Naive thymus-derived CD8-positive, alpha-beta T cell (primary cell): Measurements from ENCODE around the gene LIME1. TPM values are rescaled to one million over a fixed set of nuclear protein-coding genes. Genes with fewer than 3 reads are reported as not detected.

Experiments used
- ATAC-seq, 2 donors: fragments of 150-1000 bp; cut with Tn5 transposase in 1 of 2; sonication (Bioruptor Pico), chemical (Tn5 transposase) in 1 of 2; 1 replicate in 1 of 2; 2 replicates in 1 of 2; pipeline ENCODE4 v1.10.0; 2021; ENCODE audit warnings: mild to moderate bottlenecking in 2 of 2, moderate library complexity in 2 of 2
- POLR2A ChIA-PET: fragments of 350-600 bp; sonication (Branson Sonifier 250); formaldehyde crosslinking; loops from one replicate; lab custom pipeline; 2021; ENCODE audit warnings: antibody characterized with exemption; lab: Charles Lee
- DNase-seq, 10 donors: peaks; one replicate each; pipeline versions ENCODE4 v3.0.0 to v3.0.0-alpha.2; 2020 to 2022
- H3K27ac Mint-ChIP-seq, 10 donors: one replicate each; pipeline ENCODE4 v1.8.0; 2020 to 2022; ENCODE audit warnings: mild to moderate bottlenecking in 10 of 10, mixed read lengths in 10 of 10, moderate library complexity in 4 of 10, inconsistent platforms in 1 of 10
- H3K27me3 Mint-ChIP-seq, 5 donors: one replicate each; pipeline ENCODE4 v1.8.0; 2021 to 2022; ENCODE audit warnings: mixed read lengths in 5 of 5
- H3K36me3 Mint-ChIP-seq, 3 donors: one replicate each; pipeline ENCODE4 v1.8.0; 2020 to 2022; ENCODE audit warnings: mixed read lengths in 3 of 3, mild to moderate bottlenecking in 2 of 3, inconsistent platforms in 1 of 3
- H3K4me1 Mint-ChIP-seq, 4 donors: one replicate each; pipeline ENCODE4 v1.8.0; 2021 to 2022; ENCODE audit warnings: mixed read lengths in 4 of 4
- H3K4me3 Mint-ChIP-seq, 10 donors: one replicate each; pipeline ENCODE4 v1.8.0; 2020 to 2022; ENCODE audit warnings: mild to moderate bottlenecking in 10 of 10, mixed read lengths in 10 of 10, moderate library complexity in 6 of 10, inconsistent platforms in 1 of 10
- H3K9me3 Mint-ChIP-seq, 9 donors: one replicate each; pipeline ENCODE4 v1.8.0; 2020 to 2022; ENCODE audit warnings: mixed read lengths in 9 of 9, mild to moderate bottlenecking in 3 of 9, inconsistent platforms in 1 of 9, moderate library complexity in 1 of 9
- polyA plus RNA-seq, 3 donors: library from polyadenylated mRNA; unstranded; fragments of 300-500 nt; fragmentation: Illumina TruSeq; gene quantifications; one replicate each; pipeline ENCODE4 v1.2.3, GENCODE V29; 2021
- total RNA-seq, 8 experiments: library from RNA in 2 of 8; stranded (reverse) in 2 of 8; gene quantifications; one replicate each; pipeline ENCODE4 v1.2.3 and lab custom pipeline; 2021 to 2026

The LIME1 gene
- total and polyA plus RNA-seq, 5 experiments from 2014 or later, result 95.0 to 292 (median 255) TPM

GRCh38 chr20:63693083-63693732, 43.3 kb upstream of the LIME1 start:
- no peak for ATAC-seq

GRCh38 chr20:63693733-63694583, 42.5 kb upstream of the LIME1 start:
- Mint-ChIP-seq H3K36me3 (peaks cover 0 to 5% (median 0%) of the 10 kb centered on the region in 3 donors), H3K27me3 (no peaks in the 10 kb centered on the region), H3K4me1 (peaks cover 5 to 24% (median 16%) of the 10 kb centered on the region in 4 donors), H3K27ac (peak overlapping the region in 3 of 10 donors; percentile 6 to 74 (median 34)), H3K4me3 (peak overlapping the region in 4 of 10 donors; percentile 25 to 69 (median 37)), H3K9me3 (peaks cover 0 to 5% (median 0%) of the 10 kb centered on the region in 9 donors)
- POLR2A ChIA-PET, result interaction anchor here (0.6 to 1.1 kb wide), 4 partner anchors 15 to 340 kb away, joined by 3 to 4 read pairs (median 4); partner anchors contain the start of genes ARFRP1, LIME1, RTEL1 and ZGPAT
- peak in 2 of 10 donors; percentile 3 to 61 for DNase-seq
- ATAC-seq, result no peak

More at GRCh38 chr20:63693083-63693732, 43.3 kb upstream of the LIME1 start:
- Mint-ChIP-seq H3K9me3 (peaks cover 0 to 5% (median 0%) of the 10 kb centered on the region in 9 donors), H3K27ac (peak overlapping the region in 1 of 10 donors; percentile 77), H3K27me3 (no peaks in the 10 kb centered on the region), H3K36me3 (peaks cover 0 to 5% (median 0%) of the 10 kb centered on the region in 3 donors), H3K4me3 (peak overlapping the region in 1 of 10 donors; percentile 20), H3K4me1 (peaks cover 5 to 24% (median 16%) of the 10 kb centered on the region in 4 donors)
- DNase-seq, result peak in 1 of 10 donors; percentile 12
- POLR2A ChIA-PET, result interaction anchor here (0.6 to 1.1 kb wide), 2 partner anchors 44 to 341 kb away, joined by 3 to 4 read pairs; partner anchors contain the start of gene LIME1

GRCh38 chr20:63694584-63695423, 41.7 kb upstream of the LIME1 start:
- H3K9me3 Mint-ChIP-seq, result peaks cover 0 to 5% (median 0%) of the 10 kb centered on the region in 9 donors
- H3K27me3 Mint-ChIP-seq, result no peaks in the 10 kb centered on the region
- peaks cover 0 to 5% (median 0%) of the 10 kb centered on the region in 3 donors for H3K36me3 Mint-ChIP-seq
- ATAC-seq (no peak), DNase-seq (peak in 2 of 10 donors; percentile 3 to 59)
- H3K4me3 Mint-ChIP-seq, result no peak overlapping the region
- peaks cover 5 to 24% (median 16%) of the 10 kb centered on the region in 4 donors for H3K4me1 Mint-ChIP-seq
- POLR2A ChIA-PET, result interaction anchor here (0.8 to 1.1 kb wide), 3 partner anchors 14 to 42 kb away, joined by 3 to 4 read pairs (median 4); partner anchors contain the start of genes ARFRP1, LIME1, RTEL1 and ZGPAT
- no peak overlapping the region for H3K27ac Mint-ChIP-seq

- peaks cover 0 to 5% (median 0%) of the 10 kb centered on the region in 3 donors for H3K36me3 Mint-ChIP-seq
- peaks cover 0 to 5% (median 0%) of the 10 kb centered on the region in 9 donors for H3K9me3 Mint-ChIP-seq
- H3K27ac Mint-ChIP-seq, result peak overlapping the region in 7 of 10 donors; percentile 53 to 80 (median 66)
- peak overlapping the region in 8 of 10 donors; percentile 46 to 76 (median 67) for H3K4me3 Mint-ChIP-seq
- peaks cover 5 to 24% (median 16%) of the 10 kb centered on the region in 4 donors for H3K4me1 Mint-ChIP-seq
- ATAC-seq (no peak), DNase-seq (peak in 1 of 10 donors; percentile 3)
- no peaks in the 10 kb centered on the region for H3K27me3 Mint-ChIP-seq
- POLR2A ChIA-PET, result interaction anchor here (0.6 to 4.4 kb wide), 6 partner anchors 9 to 41 kb away, joined by 3 to 28 read pairs (median 3); partner anchors contain the start of genes ARFRP1, LIME1, RTEL1 and ZGPAT
Measured at GRCh38 chr20:63695424-63696305, 40.8 kb upstream of the LIME1 start.

DNA sequence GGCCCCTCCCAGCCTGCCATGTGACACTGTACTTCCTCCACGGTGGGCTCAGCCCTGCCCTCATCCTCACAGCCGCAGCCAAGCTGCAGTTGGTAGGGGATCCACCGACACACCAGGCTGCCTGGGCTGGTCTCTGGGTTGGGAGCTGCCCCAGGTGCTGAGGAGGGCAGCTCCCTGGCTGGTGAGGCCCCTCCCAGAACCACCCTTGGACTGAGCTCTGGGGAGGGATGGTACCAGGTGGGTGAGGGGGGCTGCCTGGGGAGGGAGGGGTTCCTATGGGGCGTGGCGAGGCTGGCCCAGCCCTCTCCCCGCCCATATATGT, 40.2 kb upstream of the LIME1 start:
- peak; percentile 86 to 94 for ATAC-seq
- POLR2A ChIA-PET, result interaction anchor here (0.5 to 4.4 kb wide), 7 partner anchors 9 to 62 kb away, joined by 3 to 28 read pairs (median 3); partner anchors contain the start of genes ARFRP1, LIME1, RTEL1 and ZGPAT
- Mint-ChIP-seq H3K36me3 (peaks cover 0 to 5% (median 0%) of the 10 kb centered on the region in 3 donors), H3K27ac (peak overlapping the region in 7 of 10 donors; percentile 53 to 80 (median 66)), H3K4me1 (peaks cover 5 to 27% (median 16%) of the 10 kb centered on the region in 4 donors), H3K4me3 (peak overlapping the region in 9 of 10 donors; percentile 19 to 76 (median 64)), H3K27me3 (no peaks in the 10 kb centered on the region), H3K9me3 (peaks cover 0 to 5% (median 0%) of the 10 kb centered on the region in 9 donors)
- DNase-seq, result peak; percentile 29 to 83 (median 57)

- peaks cover 5 to 23% (median 16%) of the 10 kb centered on the region in 4 donors for H3K4me1 Mint-ChIP-seq
- peak within 1 kb of the TSS in 7 of 10 donors; percentile 53 to 80 (median 66) for H3K27ac Mint-ChIP-seq
- H3K27me3 Mint-ChIP-seq, result no peaks in the 10 kb centered on the region
- ATAC-seq (peak; percentile 47 to 52), DNase-seq (peak in 2 of 10 donors; percentile 36 to 41)
- peaks cover 0 to 5% (median 0%) of the 10 kb centered on the region in 3 donors for H3K36me3 Mint-ChIP-seq
- peak within 1 kb of the TSS in 9 of 10 donors; percentile 19 to 76 (median 69) for H3K4me3 Mint-ChIP-seq
- POLR2A ChIA-PET, result interaction anchor here (0.5 to 4.4 kb wide), 8 partner anchors 10 to 63 kb away, joined by 3 to 28 read pairs (median 3); partner anchors contain the start of genes ARFRP1, LIME1, RTEL1 and ZGPAT
- peaks cover 0 to 5% (median 0%) of the 10 kb centered on the region in 9 donors for H3K9me3 Mint-ChIP-seq
Measured at GRCh38 chr20:63696628-63697356, 39.7 kb upstream of the LIME1 start, which contains the start of gene TNFRSF6B. Gene TNFRSF6B (plus strand): TSS chr20:63696652. CDS start chr20:63696768, 116 bp downstream.

- H3K27ac Mint-ChIP-seq, result peak overlapping the region in 3 of 10 donors; percentile 38 to 53 (median 49)
- POLR2A ChIA-PET, result interaction anchor here (0.8 to 4.4 kb wide), 4 partner anchors 10 to 46 kb away, joined by 3 to 28 read pairs (median 4); partner anchors contain the start of genes ARFRP1, SLC2A4RG and ZGPAT
- H3K4me1 Mint-ChIP-seq, result peaks cover 8 to 26% (median 17%) of the 10 kb centered on the region in 4 donors
- ATAC-seq (no peak), DNase-seq (peak in 2 of 10 donors; percentile 1 to 56)
- no peaks in the 10 kb centered on the region for H3K27me3 Mint-ChIP-seq
- peaks cover 0 to 5% (median 0%) of the 10 kb centered on the region in 3 donors for H3K36me3 Mint-ChIP-seq
- peaks cover 0 to 5% (median 0%) of the 10 kb centered on the region in 9 donors for H3K9me3 Mint-ChIP-seq
- peak overlapping the region in 7 of 10 donors; percentile 19 to 76 (median 69) for H3K4me3 Mint-ChIP-seq
Measured at GRCh38 chr20:63697357-63697867, 39.1 kb upstream of the LIME1 start.

DNA sequence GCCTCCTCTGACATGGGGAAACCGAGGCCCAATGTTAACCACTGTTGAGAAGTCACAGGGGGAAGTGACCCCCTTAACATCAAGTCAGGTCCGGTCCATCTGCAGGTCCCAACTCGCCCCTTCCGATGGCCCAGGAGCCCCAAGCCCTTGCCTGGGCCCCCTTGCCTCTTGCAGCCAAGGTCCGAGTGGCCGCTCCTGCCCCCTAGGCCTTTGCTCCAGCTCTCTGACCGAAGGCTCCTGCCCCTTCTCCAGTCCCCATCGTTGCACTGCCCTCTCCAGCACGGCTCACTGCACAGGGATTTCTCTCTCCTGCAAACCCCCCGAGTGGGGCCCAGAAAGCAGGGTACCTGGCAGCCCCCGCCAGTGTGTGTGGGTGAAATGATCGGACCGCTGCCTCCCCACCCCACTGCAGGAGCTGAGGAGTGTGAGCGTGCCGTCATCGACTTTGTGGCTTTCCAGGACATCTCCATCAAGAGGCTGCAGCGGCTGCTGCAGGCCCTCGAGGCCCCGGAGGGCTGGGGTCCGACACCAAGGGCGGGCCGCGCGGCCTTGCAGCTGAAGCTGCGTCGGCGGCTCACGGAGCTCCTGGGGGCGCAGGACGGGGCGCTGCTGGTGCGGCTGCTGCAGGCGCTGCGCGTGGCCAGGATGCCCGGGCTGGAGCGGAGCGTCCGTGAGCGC, 38.5 kb upstream of the LIME1 start:
- ATAC-seq (no peak), DNase-seq (peak in 1 of 10 donors; percentile 3)
- peaks cover 0 to 3% (median 0%) of the 10 kb centered on the region in 9 donors for H3K9me3 Mint-ChIP-seq
- H3K27ac Mint-ChIP-seq, result peak overlapping the region in 1 of 10 donors; percentile 53
- H3K4me1 Mint-ChIP-seq, result peaks cover 9 to 27% (median 17%) of the 10 kb centered on the region in 4 donors
- H3K27me3 Mint-ChIP-seq, result no peaks in the 10 kb centered on the region
- H3K36me3 Mint-ChIP-seq, result peaks cover 0 to 5% (median 0%) of the 10 kb centered on the region in 3 donors
- H3K4me3 Mint-ChIP-seq, result peak overlapping the region in 3 of 10 donors; percentile 45 to 70 (median 56)
- POLR2A ChIA-PET, result interaction anchor here (1.0 to 4.4 kb wide), 5 partner anchors 9 to 175 kb away, joined by 3 to 28 read pairs (median 6); partner anchors contain the start of genes ARFRP1, LIME1, SLC2A4RG and ZGPAT
